ENCODE results near the gene LY9.

Gene LY9

DNA sequence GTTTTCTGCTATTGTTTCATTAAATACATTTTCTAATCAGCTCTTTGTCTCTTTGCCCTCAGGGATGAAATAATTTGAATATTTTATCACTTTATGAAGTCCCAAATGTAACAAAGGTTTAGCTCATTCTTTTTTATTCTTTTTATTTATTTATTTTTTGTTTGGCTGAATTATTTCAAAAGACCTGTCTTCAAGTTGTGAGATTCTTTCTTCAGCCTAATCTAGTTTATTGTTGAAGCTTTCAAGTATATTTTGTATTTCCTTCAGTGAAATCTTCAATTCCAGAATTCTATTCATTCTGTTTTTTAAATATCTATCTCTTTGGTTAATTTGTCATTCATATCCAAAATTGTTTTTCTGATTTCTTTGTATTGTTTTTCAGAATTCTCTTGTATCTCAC, 10.8 kb downstream of the LY9 start:
- no peak for DNase-seq

- DNase-seq: no peak
Observed at GRCh38 chr1:160807247-160807646, 11.3 kb downstream of the LY9 start.

DNA sequence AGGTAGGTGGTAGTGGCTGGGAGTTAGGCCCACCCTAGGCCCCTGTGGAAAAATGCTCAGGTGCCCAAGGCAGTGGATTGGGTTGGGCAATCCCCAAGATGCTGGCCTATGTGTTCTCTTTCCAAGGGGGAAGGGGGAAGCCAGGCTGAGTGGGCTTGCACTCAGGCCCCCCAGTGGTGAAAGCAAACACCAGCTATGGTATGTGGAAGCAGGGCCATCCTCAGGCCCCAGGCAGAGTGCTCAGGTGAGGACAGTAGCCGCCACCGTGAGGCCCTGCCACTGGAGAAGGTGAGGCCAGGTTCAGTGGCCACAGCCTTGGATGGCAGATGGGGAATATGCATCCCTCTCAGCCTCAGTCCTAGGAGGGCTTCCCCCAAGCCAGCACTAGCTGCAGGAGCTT, 11.8 kb downstream of the LY9 start:
- no peak for DNase-seq

DNA sequence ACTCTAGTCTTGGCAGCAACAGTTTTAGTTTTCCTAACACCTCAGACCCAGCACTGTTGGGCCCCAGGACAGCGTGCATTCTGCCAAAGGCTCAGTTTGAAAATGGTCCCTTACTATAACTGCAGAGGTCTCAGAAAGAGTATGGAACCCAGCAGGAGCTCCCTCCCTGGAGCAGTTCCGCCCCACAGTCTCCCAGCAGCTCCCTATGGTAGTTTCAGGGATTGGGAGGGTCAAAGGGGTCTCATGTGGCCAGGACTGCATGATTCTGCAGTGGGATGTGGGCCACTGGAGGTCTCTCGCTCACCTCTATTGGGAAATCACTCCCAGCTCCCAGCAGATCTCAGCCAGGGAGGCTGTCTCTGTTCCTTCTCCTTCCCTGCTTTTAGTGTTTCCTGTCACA, 12.3 kb downstream of the LY9 start:
- no peak for DNase-seq

DNA sequence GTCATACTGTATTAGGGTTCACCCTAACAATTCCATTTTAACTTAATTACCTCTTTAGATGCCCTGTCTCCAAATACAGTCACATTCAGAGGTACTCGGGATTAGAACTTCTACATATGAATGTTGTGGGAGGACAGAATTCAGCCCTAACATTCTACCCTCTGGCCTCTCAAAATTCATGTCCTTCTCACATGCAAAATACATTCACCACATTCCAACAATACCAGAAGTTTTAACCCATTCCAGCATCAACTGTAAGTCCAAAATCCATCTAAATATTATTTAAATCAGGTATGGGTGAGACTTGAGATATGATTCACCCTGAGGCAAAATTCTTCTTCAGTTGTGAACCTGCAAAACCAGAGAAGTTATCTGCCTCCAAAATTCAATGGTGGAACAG, 14.5 kb downstream of the LY9 start:
- DNase-seq: no peak

GRCh38 chr1:160811147-160811546, 15.2 kb downstream of the LY9 start:
- DNase-seq: no peak

- DNase-seq: no peak
Observed at GRCh38 chr1:160813215-160813614, 17.2 kb downstream of the LY9 start.

DNA sequence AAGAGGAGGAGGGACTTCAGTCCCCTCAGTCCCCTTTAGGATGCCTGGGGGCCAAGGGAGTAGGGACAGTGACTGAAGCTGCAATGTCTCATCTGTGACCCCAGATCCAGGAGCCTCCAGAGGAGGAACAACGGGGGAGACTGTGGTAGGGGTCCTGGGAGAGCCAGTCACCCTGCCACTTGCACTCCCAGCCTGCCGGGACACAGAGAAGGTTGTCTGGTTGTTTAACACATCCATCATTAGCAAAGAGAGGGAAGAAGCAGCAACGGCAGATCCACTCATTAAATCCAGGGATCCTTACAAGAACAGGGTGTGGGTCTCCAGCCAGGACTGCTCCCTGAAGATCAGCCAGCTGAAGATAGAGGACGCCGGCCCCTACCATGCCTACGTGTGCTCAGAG, 18.3 kb downstream of the LY9 start:
- no peak for DNase-seq

DNA sequence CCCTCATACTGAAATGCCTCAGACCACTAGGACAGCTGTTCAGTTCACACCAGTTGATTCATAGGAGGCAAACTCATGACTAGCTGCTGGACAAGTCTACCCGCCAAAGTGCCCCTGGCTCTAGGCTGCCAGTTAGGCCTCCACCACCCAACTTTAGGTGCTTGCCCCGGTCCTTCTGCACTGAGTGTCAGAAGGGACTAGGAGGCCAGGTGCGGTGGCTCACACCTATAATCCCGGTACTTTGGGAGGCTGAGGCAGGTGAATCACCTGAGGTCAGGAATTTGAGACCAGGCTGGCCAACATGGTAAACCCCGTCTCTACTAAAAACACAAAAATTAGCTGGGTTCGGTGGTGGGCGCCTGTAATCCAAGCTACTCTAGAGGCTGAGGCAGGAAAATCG, 18.9 kb downstream of the LY9 start:
- DNase-seq: no peak

GRCh38 chr1:160818207-160818937, 22.4 kb downstream of the LY9 start:
- no peak for DNase-seq

- DNase-seq: no peak
Observed at GRCh38 chr1:160819186-160819585, 23.2 kb downstream of the LY9 start.

- DNase-seq: no peak
Observed at GRCh38 chr1:160821627-160822026, 25.7 kb downstream of the LY9 start.

DNA sequence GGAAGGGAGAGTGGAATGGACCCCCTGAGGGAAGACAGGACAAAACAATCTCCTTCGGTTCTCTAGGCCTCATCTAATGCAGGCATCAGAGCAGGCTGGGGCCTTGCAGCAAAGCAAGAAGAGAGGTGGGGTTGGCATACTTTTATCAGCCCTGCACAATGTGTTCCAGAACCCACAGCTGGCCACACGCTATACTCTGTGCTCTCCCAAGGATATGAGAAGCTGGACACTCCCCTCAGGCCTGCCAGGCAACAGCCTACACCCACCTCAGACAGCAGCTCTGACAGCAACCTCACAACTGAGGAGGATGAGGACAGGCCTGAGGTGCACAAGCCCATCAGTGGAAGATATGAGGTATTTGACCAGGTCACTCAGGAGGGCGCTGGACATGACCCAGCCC, 27.3 kb downstream of the LY9 start:
- peak; percentile 31 for DNase-seq

DNA sequence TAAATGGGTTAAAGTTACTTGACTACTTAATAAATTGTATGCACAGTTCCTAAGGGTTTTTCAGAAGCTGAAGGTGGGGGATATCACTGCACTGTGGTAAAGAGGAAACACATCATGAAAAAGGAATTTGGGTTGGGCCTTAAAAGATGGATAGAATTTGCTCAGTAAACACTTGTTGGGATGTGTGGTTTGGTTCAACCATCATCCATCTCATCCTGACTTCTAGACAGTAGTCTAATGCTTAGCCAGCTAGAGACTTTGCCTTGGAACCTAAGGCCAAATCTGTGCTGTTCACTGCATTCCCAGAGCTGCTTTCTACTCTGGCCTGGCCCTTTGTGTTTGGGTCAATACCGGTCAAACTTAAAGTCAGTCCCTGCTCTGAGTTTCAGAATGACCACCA, 30.6 kb downstream of the LY9 start:
- no peak for DNase-seq

GRCh38 chr1:160827418-160827817, 31.4 kb downstream of the LY9 start:
- DNase-seq: peak; percentile 44

DNA sequence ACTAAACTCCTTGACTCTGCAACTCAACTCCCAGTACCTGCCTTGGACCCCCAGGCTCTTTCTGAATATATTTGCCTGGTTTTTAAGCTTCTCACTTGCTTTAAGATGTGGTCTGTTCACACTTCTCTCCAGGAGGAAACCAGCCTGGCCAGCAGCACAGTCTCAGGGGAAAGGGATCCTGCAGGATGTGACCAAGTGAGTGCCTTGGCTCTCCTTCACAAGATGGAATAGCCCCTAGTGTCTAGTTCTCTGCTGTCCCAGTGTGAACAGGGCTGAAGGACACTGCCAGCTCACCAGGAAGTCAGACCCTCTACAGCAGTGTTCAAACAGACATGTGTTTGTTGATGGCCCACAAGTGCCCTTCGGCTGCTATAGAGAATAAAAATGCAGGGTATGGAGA, 33.8 kb downstream of the LY9 start:
- DNase-seq: no peak

- DNase-seq: peak; percentile 65
Observed at GRCh38 chr1:160830321-160831153, 34.6 kb downstream of the LY9 start.

DNA sequence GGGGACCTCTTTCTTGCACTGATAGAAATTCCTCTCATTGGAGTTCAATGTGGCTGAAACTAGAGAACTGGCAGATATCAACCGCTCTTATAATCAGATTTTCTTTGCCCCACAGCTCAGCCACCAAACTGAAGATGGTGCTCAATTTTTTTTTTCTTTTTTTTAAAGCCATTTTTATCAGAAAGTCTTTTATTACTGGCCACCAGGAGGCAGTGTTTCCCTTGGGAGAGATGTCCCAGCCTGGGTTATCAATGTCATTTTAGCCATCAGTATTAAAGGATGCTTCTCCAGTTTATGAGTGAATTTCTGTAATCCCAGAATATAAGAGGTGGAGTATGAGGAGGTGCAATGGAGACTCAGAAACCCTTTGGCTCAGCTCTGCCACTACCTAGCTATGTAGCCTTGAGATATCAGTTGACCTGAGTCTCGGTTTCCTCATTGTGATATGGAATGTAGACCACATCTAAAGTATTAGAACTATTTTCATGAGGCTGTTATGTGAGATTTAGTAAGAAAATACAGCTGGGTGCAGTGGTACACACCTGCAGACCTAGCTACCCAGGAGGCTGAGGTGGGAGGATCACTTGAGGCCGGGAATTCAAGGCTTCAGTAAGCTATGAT, 39.1 kb downstream of the LY9 start:
- DNase-seq: peak; percentile 79

DNA sequence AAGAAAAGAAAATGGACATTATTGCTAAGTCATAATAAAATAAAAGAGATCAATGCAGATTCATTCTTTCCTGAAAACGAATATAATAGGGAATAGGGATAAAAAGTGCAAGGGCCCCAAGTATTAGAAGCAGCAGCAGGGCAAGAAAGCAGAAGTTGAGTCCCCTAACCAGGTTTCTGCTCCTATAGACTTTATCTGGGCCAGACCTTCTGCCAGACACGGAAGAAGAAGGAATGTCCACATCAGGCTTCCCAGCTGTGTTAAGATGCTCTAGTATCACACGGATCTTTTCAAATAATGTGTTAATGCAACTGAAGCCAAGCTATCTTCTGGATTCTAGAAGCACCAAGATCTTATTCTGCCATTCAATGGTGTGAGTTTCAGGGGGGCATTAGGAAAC, 39.8 kb downstream of the LY9 start:
- peak; percentile 78 for DNase-seq

DNA sequence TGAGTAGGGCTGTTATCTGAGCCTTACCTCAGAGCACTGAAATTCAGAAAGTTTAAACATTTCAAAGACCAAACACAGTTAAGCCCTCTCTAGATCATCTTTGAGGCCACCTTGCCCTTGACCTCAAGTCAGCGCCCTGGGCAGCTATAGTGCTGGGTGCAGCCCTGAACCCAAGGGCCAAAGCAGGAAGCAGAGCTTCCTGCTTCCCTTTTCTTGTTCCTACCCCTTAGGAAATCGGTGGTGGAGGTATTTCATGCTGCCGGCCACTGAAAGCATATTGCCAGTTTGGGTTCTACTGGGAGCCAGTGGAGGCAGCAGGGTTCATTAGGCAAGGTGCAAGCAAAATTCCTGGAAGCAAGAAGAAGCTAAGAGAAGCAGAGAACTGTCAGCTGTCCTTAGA, 40.6 kb downstream of the LY9 start:
- DNase-seq: no peak

DNA sequence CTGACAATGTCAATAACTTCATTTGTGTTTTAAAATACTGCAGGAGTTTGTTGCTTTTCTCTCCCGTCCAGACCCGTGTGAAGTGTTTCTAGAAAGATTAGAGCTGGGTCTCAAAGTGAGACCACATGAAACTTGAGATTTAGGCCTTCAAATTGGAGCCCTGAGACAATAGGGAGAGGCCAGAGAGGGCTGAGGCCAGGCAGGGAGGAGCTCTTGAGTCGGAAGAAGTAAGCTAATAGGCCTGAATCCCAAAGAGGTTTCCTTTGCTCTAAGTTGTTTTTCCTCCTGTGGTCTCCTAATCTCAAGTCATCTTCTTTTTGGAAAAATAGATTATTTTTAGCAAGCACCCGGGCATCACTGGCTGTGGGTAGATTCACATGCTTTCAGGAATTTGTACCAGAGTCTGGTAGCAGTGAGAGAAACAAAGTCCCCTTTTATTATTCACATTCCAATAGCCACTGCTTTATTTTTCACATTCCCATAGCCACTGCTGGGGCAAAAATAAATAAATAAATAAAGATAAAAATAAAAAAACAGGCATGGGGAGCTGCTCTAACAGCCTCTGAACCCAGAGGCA, 41.1 kb downstream of the LY9 start:
- no peak for DNase-seq

DNA sequence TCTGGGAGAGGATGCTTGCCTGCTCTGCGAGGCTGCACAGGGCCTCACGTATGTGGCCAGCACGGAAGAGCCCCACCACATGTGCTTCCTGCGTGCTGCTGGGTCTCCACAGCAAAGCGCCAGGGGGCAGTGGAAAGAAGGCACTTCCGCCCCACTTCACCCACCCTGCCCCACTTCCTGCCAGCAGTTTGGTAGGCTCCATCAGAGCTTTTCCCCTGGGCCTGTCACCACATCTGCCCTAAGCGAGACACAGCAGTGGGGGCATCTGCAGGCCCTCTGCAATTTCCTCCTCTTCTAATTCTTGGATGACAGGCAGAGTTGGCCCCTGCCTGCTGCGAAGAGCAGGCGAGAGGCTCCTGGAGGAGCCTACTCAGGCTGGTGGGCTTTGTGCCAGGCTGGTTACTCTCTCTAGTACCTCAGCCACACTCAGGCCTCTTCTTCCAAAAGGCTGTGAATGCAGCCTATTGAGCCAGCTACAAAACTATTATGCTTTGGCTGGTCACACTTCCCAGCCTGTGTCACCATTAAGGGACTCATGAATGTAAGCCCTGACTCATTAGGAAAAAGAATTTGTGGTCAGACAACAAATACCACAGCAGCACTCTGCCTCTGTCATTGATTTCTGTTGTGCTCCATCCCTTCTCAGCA, 41.7 kb downstream of the LY9 start:
- no peak for DNase-seq

GRCh38 chr1:160838888-160839287, 42.9 kb downstream of the LY9 start:
- no peak for DNase-seq
